Astrocyte (in vitro differentiated cells and primary cell): Measurements from ENCODE around the gene TBL1XR1.

Experiments used
- CTCF ChIP-seq: IDR thresholded peaks from 2 replicates; pipeline ENCODE4 v1.5.1; 2011; ENCODE audit warnings: low read depth, mild to moderate bottlenecking, inconsistent platforms, low read length, moderate library complexity; ENCODE audit not compliant: insufficient read depth
- EZH2 ChIP-seq: IDR thresholded peaks from 2 replicates; pipeline ENCODE4 v1.6.1; 2012; ENCODE audit warnings: mild to moderate bottlenecking, low read length, inconsistent platforms; ENCODE audit not compliant: insufficient read depth

- TF ChIP-seq CTCF, result no peak
- no peak for TF ChIP-seq EZH2
Observed at GRCh38 chr3:177229791-177230190, 32.5 kb upstream of the TBL1XR1 start.
